Spleen (tissue), 7 donors: Measurements from ENCODE around the gene NUDCD2.

ENCODE experiments used
- CTCF ChIP-seq, 11 experiments: fragments of 200-600 bp in 7 of 11; fragments of 450-650 bp in 4 of 11; sonication (generic) in 4 of 11; IDR thresholded peaks in 8 of 11; conservative IDR thresholded peaks in 3 of 11; 1 replicate in 7 of 11; 2 replicates in 4 of 11; pipeline versions ENCODE4 v1.4.0 to v1.8.0; 2016 to 2021; ENCODE audit warnings: antibody characterized with exemption in 11 of 11, inconsistent platforms in 4 of 11, mild to moderate bottlenecking in 1 of 11
- POLR2A ChIP-seq, 3 donors: fragments of 450-650 bp; IDR thresholded peaks; one replicate each; pipeline ENCODE4 v1.5.1; 2017; ENCODE audit warnings: antibody characterized with exemption in 3 of 3, mild to moderate bottlenecking in 1 of 3
- POLR2AphosphoS5 ChIP-seq, 3 donors: sonication (generic); formaldehyde crosslinking; IDR thresholded peaks; one replicate each; pipeline ENCODE4 v1.5.1; 2017; ENCODE audit warnings: antibody characterized with exemption in 3 of 3
- donor health status: DM: no; HTN: no; CAD: no; lungs with moderate emphysema.
- donor health status: DM: no; HTN: no; CAD: no.
- donor health status: DM: no; HTN: no; CAD: no.

- TF ChIP-seq CTCF (IDR thresholded peaks at IDR 0.05 in 8 of 11, conservative IDR thresholded peaks at IDR 0.05 in 3 of 11) (no peak), POLR2A (IDR thresholded peaks at IDR 0.05) (no peak), POLR2AphosphoS5 (IDR thresholded peaks at IDR 0.05) (no peak)
These were observed 45.1 kb upstream of the NUDCD2 start for GRCh38 chr5:163505049-163505367.
